ENCODE measurements around the gene SDF2.

DNA sequence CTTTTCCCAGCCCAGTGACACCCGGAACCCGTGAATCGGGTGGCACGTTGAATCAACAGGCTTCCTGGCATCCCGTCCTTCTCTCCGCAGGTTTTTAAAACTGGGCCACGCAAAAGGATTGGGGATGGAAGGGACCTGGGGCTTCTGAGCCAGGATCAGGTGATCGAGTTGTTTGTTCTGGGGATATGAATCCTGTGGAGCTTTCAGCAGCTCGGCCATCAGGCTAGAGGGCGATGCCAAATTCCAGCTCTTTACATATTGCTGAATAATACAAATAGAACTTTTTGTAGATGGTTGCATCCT, 772 bp upstream of the SDF2 start:
- TF ChIP-seq CTCF (IDR thresholded peaks at IDR 0.05): no peak
- no peak for TF ChIP-seq POLR2A (IDR thresholded peaks at IDR 0.05)
